Mesenchymal stem cell (in vitro differentiated cells and primary cell): ENCODE data around the gene AK3.

Experiments used
- DNase-seq: peaks from one replicate; pipeline ENCODE4 v3.0.0-alpha.2; 2013
- H2AFZ ChIP-seq: one replicate; pipeline ENCODE4 v1.6.1; 2013; ENCODE audit warnings: low read depth, mild to moderate bottlenecking, control low read depth, inconsistent platforms, low read length, moderate library complexity
- H2AK5ac ChIP-seq: 2 replicates; pipeline ENCODE4 v1.6.1; 2013; ENCODE audit warnings: low read length, moderate library complexity, mild to moderate bottlenecking, inconsistent platforms; ENCODE audit not compliant: severe bottlenecking
- H2BK120ac ChIP-seq: one replicate; pipeline ENCODE4 v1.6.1; 2013; ENCODE audit warnings: low read depth, mild to moderate bottlenecking, inconsistent platforms, low read length, moderate library complexity
- H2BK12ac ChIP-seq, 2 experiments: one replicate each; pipeline ENCODE4 v1.6.1; 2013; ENCODE audit warnings: inconsistent platforms in 2 of 2, low read length in 2 of 2, mild to moderate bottlenecking in 2 of 2, moderate library complexity in 2 of 2, control low read depth in 1 of 2
- H2BK15ac ChIP-seq: one replicate; pipeline ENCODE4 v1.6.1; 2013; ENCODE audit warnings: mild to moderate bottlenecking, low read depth, inconsistent platforms; ENCODE audit not compliant: poor library complexity, severe bottlenecking
- H2BK5ac ChIP-seq: 2 replicates; pipeline ENCODE4 v1.6.1; 2013; ENCODE audit warnings: low read depth, mild to moderate bottlenecking, low read length, control low read depth, inconsistent platforms; ENCODE audit not compliant: poor library complexity, severe bottlenecking
- H3K14ac ChIP-seq, 2 experiments: one replicate each; pipeline ENCODE4 v1.6.1; 2013; ENCODE audit warnings: inconsistent platforms in 2 of 2, low read length in 2 of 2, control low read depth in 1 of 2, mild to moderate bottlenecking in 1 of 2, moderate library complexity in 1 of 2
- H3K18ac ChIP-seq, 2 experiments: one replicate each; pipeline ENCODE4 v1.6.1; 2013; ENCODE audit warnings: inconsistent platforms in 2 of 2, low read length in 2 of 2, control low read depth in 1 of 2, low read depth in 1 of 2, mild to moderate bottlenecking in 1 of 2
- H3K23ac ChIP-seq, 2 experiments: one replicate each; pipeline ENCODE4 v1.6.1; 2013; ENCODE audit warnings: inconsistent platforms in 2 of 2, low read length in 2 of 2, mild to moderate bottlenecking in 2 of 2, moderate library complexity in 2 of 2, control low read depth in 1 of 2
- H3K27ac ChIP-seq: 2 replicates; pipeline ENCODE4 v1.5.1; 2013; ENCODE audit warnings: mild to moderate bottlenecking, moderate library complexity, low read length, control low read depth, inconsistent platforms; ENCODE audit not compliant: poor library complexity, severe bottlenecking
- H3K27me3 ChIP-seq, 2 experiments: 2 replicates each; pipeline versions ENCODE4 v1.6.1 to v1.7.0; 2013; ENCODE audit warnings: low read length in 2 of 2, mild to moderate bottlenecking in 2 of 2, moderate library complexity in 2 of 2, control low read depth in 1 of 2, inconsistent platforms in 1 of 2; ENCODE audit not compliant: control insufficient read depth in 1 of 2, insufficient read depth in 1 of 2
- H3K36me3 ChIP-seq, 2 experiments: 2 replicates each; pipeline versions ENCODE4 v1.6.1 to v1.7.0; 2013; ENCODE audit warnings: low read length in 2 of 2, control low read depth in 1 of 2, inconsistent platforms in 1 of 2, low read depth in 1 of 2, mild to moderate bottlenecking in 1 of 2; ENCODE audit not compliant: insufficient read depth in 2 of 2, control insufficient read depth in 1 of 2
- H3K4ac ChIP-seq, 2 experiments: one replicate each; pipeline ENCODE4 v1.6.1; 2013; ENCODE audit warnings: inconsistent platforms in 2 of 2, low read length in 2 of 2, mild to moderate bottlenecking in 2 of 2, moderate library complexity in 2 of 2, control low read depth in 1 of 2, low read depth in 1 of 2
- H3K4me1 ChIP-seq: 2 replicates; pipeline ENCODE4 v1.6.1; 2013; ENCODE audit warnings: low read depth, low read length, control low read depth; ENCODE audit not compliant: control insufficient read depth, insufficient read depth
- H3K4me2 ChIP-seq: 2 replicates; pipeline ENCODE4 v1.6.1; 2013; ENCODE audit warnings: low read length, mild to moderate bottlenecking, inconsistent platforms; ENCODE audit not compliant: poor library complexity, severe bottlenecking
- H3K4me3 ChIP-seq, 2 experiments: 2 replicates each; pipeline versions ENCODE4 v1.5.1 to v1.7.0; 2013; ENCODE audit warnings: low read length in 2 of 2, mild to moderate bottlenecking in 2 of 2, control low read depth in 1 of 2, low read depth in 1 of 2; ENCODE audit not compliant: insufficient read depth in 1 of 2
- H3K79me1 ChIP-seq: replicated peaks from 2 replicates; pipeline ENCODE4 v1.6.1; 2013; ENCODE audit warnings: mild to moderate bottlenecking, control low read depth, low read length, inconsistent platforms; ENCODE audit not compliant: poor library complexity, severe bottlenecking
- H3K9ac ChIP-seq: 2 replicates; pipeline ENCODE4 v1.7.0; 2013; ENCODE audit warnings: mild to moderate bottlenecking, low read length, moderate library complexity
- H3K9me3 ChIP-seq: 2 replicates; pipeline ENCODE4 v1.7.0; 2013; ENCODE audit warnings: mild to moderate bottlenecking, low read length; ENCODE audit not compliant: control insufficient read depth
- H4K8ac ChIP-seq: one replicate; pipeline ENCODE4 v1.6.1; 2013; ENCODE audit warnings: inconsistent platforms, mild to moderate bottlenecking, low read length, moderate library complexity
- H4K91ac ChIP-seq: one replicate; pipeline ENCODE4 v1.6.1; 2013; ENCODE audit warnings: mild to moderate bottlenecking, low read length, inconsistent platforms
- WGBS: methylation state at CpG from one replicate; pipeline ENCODE4 v1.1.7; 2013; ENCODE audit warnings: mixed read lengths; 5-methylcytosine and 5-hydroxymethylcytosine counted together

AK3 gene

DNA sequence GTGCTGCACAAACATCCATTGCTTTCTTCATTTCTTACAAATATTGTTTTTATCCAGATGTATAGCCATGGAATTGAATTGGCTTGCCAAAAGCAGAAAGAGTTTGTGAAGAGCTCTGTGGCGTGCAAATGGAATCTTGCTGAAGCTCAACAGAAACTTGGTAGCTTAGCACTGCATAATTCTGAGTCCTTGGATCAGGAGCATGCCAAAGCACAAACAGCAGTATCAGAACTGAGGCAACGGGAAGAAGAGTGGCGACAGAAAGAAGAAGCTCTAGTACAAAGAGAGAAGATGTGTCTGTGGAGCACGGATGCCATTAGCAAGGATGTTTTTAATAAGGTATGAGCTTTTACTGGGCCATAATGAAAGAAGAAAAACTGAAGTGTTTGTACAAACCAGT lies 56.2 kb downstream of the AK3 start:
- H3K4ac ChIP-seq = no peak overlapping the region
- no peak overlapping the region for H3K4me2 ChIP-seq
- DNase-seq = no peak
- no peak overlapping the region for H3K18ac ChIP-seq
- no peaks in the 10 kb centered on the region for H3K4me1 ChIP-seq
- no peak overlapping the region for H2AFZ ChIP-seq
- H4K91ac ChIP-seq = no peak overlapping the region
- no peak overlapping the region for H3K9ac ChIP-seq
- WGBS = 93% methylated on average over 4 of the region's 4 CpGs
- H2BK15ac ChIP-seq = no peak overlapping the region
- H2BK5ac ChIP-seq = no peak overlapping the region
- peaks cover 4 to 35% of the 10 kb centered on the region in 2 experiments for H3K36me3 ChIP-seq
- H4K8ac ChIP-seq = no peak overlapping the region
- H3K23ac ChIP-seq = no peak overlapping the region
- H3K27ac ChIP-seq = no peak overlapping the region
- H3K27me3 ChIP-seq = no peaks in the 10 kb centered on the region
- H3K4me3 ChIP-seq = no peak overlapping the region
- H3K79me1 ChIP-seq = peaks cover 9% of the 10 kb centered on the region
- H3K9me3 ChIP-seq = no peaks in the 10 kb centered on the region
- no peak overlapping the region for H2BK120ac ChIP-seq
- no peak overlapping the region for H3K14ac ChIP-seq
- no peak overlapping the region for H2AK5ac ChIP-seq
- H2BK12ac ChIP-seq = no peak overlapping the region

DNA sequence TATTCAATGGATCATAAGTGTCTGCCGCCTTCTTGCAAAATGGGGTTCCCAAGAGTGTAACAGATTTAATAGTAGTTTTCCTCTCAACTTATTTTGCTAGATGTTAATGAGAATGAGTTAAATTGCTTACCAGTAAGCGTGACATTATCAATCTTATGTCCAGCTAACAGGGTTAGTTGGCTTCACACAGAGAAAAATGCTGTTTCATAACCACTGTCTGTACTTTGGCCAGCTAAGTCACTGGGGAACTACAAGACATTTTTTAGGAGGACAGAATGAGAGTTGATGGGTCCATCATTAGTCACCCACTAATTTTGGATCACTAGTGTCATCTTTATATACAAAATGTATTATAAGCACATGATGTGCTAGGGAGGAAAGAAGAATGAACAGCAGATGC lies 60.3 kb downstream of the AK3 start:
- Histone ChIP-seq H3K27ac (no peak overlapping the region), H3K36me3 (peaks cover 1 to 20% of the 10 kb centered on the region in 2 experiments), H2BK120ac (no peak overlapping the region), H2BK12ac (no peak overlapping the region), H3K23ac (no peak overlapping the region), H3K27me3 (no peaks in the 10 kb centered on the region), H3K14ac (no peak overlapping the region), H4K8ac (no peak overlapping the region), H2AFZ (no peak overlapping the region), H2BK5ac (no peak overlapping the region), H3K4me3 (peak overlapping the region in 1 of 2 experiments; percentile 90), H3K9me3 (no peaks in the 10 kb centered on the region), H2AK5ac (no peak overlapping the region), H3K4me1 (peaks cover 3% of the 10 kb centered on the region), H3K4me2 (peak overlapping the region; percentile 78), H3K79me1 (peaks cover 3% of the 10 kb centered on the region), H3K4ac (no peak overlapping the region), H3K18ac (no peak overlapping the region), H3K9ac (peak overlapping the region; percentile 97), H2BK15ac (no peak overlapping the region), H4K91ac (no peak overlapping the region)
- peak; percentile 70 for DNase-seq
- 100% methylated on average over 1 of the region's 2 CpGs for WGBS

DNA sequence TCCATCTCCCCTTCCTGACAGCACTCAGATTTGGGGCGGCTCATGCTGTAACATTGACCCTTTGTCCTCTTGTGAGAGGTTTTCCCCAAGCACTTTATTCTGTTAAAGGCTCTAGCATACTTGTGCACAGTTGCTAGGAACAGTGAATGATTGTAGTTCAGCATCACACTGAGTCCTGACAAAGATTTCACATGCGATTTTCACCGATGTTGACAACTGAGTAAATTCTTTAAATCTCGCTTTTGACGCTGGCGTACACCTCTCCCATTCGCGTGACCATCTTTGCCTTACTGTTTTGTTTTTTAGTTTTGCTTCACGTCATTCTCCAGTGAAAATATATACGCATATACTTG lies 60.9 kb downstream of the AK3 start:
- peak overlapping the region; percentile 16 for H4K8ac ChIP-seq
- 4% methylated on average over 5 of the region's 10 CpGs for WGBS
- H3K18ac ChIP-seq = peak overlapping the region; percentile 78 to 88
- peak overlapping the region; percentile 89 for H2AFZ ChIP-seq
- H3K36me3 ChIP-seq = peaks cover 0 to 14% of the 10 kb centered on the region in 2 experiments
- H3K79me1 ChIP-seq = peaks cover 3% of the 10 kb centered on the region
- H3K27ac ChIP-seq = peak overlapping the region; percentile 78
- H3K4me1 ChIP-seq = peaks cover 3% of the 10 kb centered on the region
- no peaks in the 10 kb centered on the region for H3K9me3 ChIP-seq
- no peak overlapping the region for H3K4ac ChIP-seq
- no peak overlapping the region for H3K23ac ChIP-seq
- H2BK15ac ChIP-seq = no peak overlapping the region
- no peak overlapping the region for H4K91ac ChIP-seq
- no peak overlapping the region for H2BK5ac ChIP-seq
- H2BK120ac ChIP-seq = no peak overlapping the region
- H3K4me2 ChIP-seq = peak overlapping the region; percentile 78
- no peaks in the 10 kb centered on the region for H3K27me3 ChIP-seq
- DNase-seq = peak; percentile 45
- no peak overlapping the region for H2AK5ac ChIP-seq
- H3K4me3 ChIP-seq = peak overlapping the region; percentile 75 to 90
- no peak overlapping the region for H2BK12ac ChIP-seq
- H3K9ac ChIP-seq = peak overlapping the region; percentile 97
- H3K14ac ChIP-seq = no peak overlapping the region

DNA sequence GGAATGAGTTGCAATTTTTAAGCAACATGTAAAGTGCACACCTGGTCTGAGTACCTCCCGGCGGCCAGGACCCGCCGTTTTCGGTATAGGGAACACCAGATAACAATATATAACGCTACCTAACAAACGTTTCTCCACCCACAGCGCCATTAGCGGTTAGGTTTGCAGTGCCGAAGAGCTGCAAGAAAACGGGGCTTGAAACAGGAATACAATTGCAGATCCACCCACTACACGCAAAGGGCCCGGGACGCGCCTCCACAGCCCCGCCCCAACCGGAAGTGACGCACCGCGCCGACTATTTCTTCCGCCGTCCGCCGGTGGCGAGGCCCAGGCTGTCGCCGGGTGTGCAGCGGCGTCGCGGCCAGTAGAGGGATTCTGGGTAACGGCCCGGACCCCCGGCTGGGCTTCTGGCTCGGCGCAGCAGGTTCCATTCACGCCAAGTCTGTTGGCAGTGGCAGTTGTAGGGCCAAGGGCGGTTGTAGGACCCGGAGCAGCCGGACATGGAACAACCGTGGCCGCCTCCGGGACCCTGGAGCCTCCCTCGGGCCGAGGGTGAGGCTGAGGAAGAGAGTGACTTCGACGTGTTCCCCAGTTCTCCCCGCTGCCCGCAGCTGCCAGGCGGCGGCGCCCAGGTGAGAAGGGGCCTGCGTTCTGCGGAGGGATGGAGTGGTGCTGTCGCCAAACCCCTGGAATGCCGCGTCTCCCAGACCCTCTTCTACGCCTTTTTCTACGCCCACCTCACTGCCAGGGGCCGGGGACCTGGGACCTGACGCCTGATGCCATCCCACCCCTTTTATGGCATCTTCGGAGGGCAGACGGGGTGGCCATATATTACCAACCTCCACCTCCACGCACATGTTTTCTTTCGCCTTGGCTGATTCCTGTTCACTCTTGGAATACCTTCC lies 61.5 kb downstream of the AK3 start, which contains the start of gene CDC37L1:
Gene CDC37L1 (plus strand): TSS at position 302 of the 905 bp plus-strand sequence. CDS start 199 bp downstream, at position 501.
- peaks cover 3% of the 10 kb centered on the region for H3K4me1 ChIP-seq
- H2AFZ ChIP-seq = peak within 1 kb of the TSS; percentile 89
- peak within 1 kb of the TSS; percentile 16 for H4K8ac ChIP-seq
- no peak within 1 kb of the TSS for H2BK120ac ChIP-seq
- peak within 1 kb of the TSS; percentile 89 for H3K27ac ChIP-seq
- peaks cover 0 to 8% of the 10 kb centered on the region in 2 experiments for H3K36me3 ChIP-seq
- peak within 1 kb of the TSS in 1 of 2 experiments; percentile 65 for H3K4ac ChIP-seq
- H4K91ac ChIP-seq = no peak within 1 kb of the TSS
- H3K9ac ChIP-seq = peak within 1 kb of the TSS; percentile 97
- H3K4me3 ChIP-seq = peak within 1 kb of the TSS; percentile 75 to 90
- H3K27me3 ChIP-seq = no peaks in the 10 kb centered on the region
- H3K14ac ChIP-seq = peak within 1 kb of the TSS in 1 of 2 experiments; percentile 89
- H3K79me1 ChIP-seq = no peaks in the 10 kb centered on the region
- WGBS = under 1% methylated on average over 64 of the region's 66 CpGs
- peak within 1 kb of the TSS; percentile 78 to 88 for H3K18ac ChIP-seq
- H3K23ac ChIP-seq = peak within 1 kb of the TSS in 1 of 2 experiments; percentile 46
- H3K9me3 ChIP-seq = no peaks in the 10 kb centered on the region
- H3K4me2 ChIP-seq = peak within 1 kb of the TSS; percentile 78
- peak within 1 kb of the TSS; percentile 38 for H2BK15ac ChIP-seq
- DNase-seq = peak; percentile 97
- H2BK12ac ChIP-seq = no peak within 1 kb of the TSS
- peak within 1 kb of the TSS; percentile 63 for H2AK5ac ChIP-seq
- H2BK5ac ChIP-seq = peak within 1 kb of the TSS; percentile 74
